Measurements from ENCODE around the gene PDE1A. TPM values are rescaled to one million over a fixed set of nuclear protein-coding genes. Genes with fewer than 3 reads are reported as not detected.
A peak's percentile ranks its signal among the peaks of the same experiment; 100 is the strongest.

Gene PDE1A
- total RNA-seq, 1 donor from 2014 or later, result 6.2 TPM

GRCh38 chr2:182193291-182193690, 233.5 kb downstream of the PDE1A start:
- no peak for DNase-seq

GRCh38 chr2:182191061-182191460, 235.8 kb downstream of the PDE1A start:
- DNase-seq, result no peak

- no peak for DNase-seq
Measured at GRCh38 chr2:182187130-182187529, 239.7 kb downstream of the PDE1A start.

DNA sequence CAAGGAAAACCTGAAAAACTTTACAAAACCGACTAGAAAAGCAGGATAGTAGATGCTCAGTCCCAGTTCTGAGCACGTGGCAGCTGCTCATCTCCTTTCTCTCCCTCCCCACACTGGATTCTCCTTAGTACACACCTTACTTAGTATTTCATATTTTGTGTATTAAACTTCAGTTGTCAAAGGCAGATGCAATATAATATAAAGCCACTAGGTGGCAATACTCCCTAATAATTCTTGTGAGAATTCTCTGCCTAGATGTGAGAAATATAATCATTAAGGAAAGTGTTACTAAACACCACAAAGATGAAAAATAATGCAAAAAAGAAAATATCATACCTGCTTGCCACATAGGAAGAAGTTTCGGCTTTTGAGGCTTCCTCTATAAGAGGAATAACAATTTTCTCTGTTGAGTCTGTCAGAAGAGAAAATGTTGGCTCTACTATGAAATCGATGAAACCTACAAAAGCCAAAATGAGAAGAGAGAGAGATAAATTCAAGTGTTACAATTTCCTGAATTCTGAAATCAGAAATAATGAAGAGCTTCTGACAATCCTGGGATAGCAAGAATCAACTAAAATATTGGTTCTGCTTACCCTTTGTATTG, 240.6 kb downstream of the PDE1A start:
- peak; percentile 79 for DNase-seq

DNA sequence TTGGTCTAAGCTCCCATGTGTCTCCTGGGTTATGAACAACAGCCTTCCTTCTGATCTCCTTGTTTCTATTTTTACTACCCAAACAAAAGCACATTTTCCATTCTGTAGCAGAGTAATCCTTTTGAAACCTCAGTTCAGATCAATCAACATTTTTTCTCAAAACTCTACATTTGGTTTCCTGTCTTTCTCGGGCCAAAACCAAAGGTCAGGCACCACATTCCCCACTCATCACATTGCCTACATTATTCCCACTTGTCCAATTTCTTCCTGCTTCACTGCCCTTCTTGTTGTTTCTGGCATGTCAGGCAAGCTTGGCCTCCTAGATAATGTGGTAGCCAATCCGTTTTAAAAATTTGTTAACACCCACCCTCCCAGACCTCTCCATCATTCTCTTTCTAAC, 244.4 kb downstream of the PDE1A start:
- DNase-seq, result no peak

DNA sequence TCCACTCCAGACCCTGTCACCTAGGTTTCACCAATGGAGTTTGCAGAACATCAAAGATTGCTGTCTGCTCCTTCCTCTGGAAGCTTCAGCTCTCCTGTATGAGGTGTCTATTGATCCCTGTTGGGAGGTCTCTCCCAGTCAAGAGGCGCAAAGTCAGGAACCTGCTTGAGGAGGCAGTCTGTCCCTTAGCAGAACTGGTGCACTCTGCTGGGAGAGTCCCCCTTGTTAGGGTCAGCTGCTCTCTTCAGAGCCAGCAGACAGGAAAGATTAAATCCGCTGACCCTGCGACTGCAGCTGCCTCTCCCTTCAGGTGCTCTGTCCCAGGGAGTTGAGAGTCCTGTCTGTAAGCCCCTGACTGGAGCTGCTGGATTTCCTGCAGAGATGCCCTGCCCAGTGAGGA, 245.5 kb downstream of the PDE1A start:
- no peak for DNase-seq

DNA sequence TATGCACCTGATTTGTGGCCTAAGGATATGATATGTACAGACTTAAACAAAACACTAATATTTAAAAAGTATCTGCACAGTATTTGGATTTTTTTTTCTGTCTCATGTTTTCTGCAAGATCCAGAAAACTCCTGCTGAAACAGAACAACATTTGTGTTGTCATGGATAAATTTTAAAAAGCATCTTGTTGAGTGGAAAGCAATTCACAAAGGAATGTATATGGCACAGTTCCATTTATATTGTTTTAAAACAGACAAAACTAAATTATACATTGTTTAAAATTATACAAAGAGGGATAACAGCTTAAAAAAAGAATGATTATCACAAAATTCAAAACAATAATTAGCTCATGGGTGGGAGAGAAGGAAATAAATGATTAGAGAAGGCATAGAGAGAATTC, 247.7 kb downstream of the PDE1A start:
- DNase-seq, result peak; percentile 17

DNA sequence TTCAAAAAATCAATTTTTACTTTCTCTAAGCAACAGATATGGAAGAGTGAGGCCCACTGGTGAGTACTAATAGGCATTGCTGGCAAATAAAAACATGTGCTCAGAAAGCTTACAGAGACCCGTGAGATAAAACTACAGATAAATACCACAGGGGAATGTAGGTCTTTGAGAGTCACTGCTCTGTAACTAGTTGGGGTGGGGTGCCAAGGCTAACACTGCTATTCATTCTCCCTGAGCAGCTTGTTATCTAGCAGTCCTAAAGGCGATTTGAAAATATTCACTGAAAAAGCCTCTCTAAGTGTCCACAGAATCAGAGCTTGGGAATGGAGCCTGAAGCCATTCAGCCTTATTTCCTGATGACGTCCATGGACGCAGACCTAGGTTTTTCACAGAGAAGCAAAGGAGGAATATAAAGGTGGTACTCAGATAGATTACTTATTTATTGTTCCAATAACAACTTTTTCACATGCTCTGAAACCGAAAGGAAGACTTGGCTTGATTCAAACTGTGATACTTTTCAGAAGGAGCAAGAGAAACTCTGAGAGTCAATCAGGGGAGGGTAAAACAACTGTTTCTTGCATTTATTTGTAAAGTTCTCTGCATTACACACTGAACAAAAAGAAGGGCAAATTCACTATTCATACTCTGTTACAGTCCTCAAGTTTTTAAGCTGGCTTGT, 252.8 kb downstream of the PDE1A start:
- DNase-seq, result no peak

- no peak for DNase-seq
Measured at GRCh38 chr2:182170341-182170740, 256.5 kb downstream of the PDE1A start.

DNA sequence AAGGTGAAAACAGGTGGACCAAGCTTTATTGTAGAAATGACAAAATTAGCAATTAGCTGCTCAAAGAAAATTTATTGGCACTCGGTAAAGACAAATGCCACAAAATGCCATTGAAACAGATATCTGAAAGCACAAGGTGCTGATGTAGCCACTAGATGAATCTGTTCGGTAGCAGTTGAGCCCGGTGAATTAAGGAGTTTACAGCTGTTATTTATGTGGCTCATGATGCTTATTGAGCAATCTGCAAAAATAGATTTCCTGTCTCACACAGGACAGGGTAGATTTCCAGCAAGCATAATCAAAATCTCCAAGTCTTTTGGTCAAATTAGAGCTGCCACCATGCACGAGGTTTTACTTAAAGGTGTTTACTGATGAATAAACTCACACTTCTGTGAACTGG, 259.0 kb downstream of the PDE1A start:
- DNase-seq, result no peak

DNA sequence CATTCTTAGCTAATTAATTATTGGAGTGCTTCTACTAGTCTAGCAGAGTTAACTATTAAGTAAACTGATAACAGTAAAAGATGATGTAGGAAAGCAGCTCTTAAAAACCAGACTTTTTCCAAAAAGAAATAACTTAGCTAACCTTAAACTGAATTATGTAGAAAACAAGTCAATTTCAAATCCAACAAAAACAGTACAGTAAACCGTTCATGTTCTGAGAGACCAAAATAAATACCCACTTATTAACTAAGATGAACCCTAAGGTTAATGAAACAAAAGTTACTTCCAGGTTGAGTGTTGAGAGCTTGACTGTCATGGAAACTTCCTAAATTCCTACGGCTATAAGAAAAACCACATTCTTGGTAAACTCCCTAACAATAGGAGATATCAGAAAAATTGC, 260.0 kb downstream of the PDE1A start:
- DNase-seq, result no peak

GRCh38 chr2:182166406-182166805, 260.4 kb downstream of the PDE1A start:
- DNase-seq, result no peak

- DNase-seq, result no peak
Measured at GRCh38 chr2:182165202-182165601, 261.6 kb downstream of the PDE1A start.

GRCh38 chr2:182164686-182165085, 262.1 kb downstream of the PDE1A start:
- no peak for DNase-seq

DNA sequence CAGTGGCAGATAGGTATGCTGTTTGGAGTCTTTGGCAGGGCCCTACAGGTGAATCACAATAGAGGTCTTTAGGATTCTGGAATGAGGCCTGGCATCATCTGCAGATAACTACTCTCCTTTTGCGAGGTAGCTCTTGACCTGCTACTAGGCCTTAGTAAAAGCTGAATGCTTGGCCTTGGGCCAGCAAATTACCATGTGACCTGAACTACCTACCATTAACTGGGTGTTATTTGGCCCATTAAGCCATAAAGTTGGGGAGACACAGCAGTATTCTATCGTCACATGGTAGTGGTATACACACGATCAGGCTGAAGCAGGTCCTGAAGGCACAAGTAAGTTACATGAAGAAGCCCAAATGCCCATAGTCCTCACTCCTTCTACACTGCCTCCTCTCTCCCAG, 263.0 kb downstream of the PDE1A start:
- DNase-seq, result no peak

DNA sequence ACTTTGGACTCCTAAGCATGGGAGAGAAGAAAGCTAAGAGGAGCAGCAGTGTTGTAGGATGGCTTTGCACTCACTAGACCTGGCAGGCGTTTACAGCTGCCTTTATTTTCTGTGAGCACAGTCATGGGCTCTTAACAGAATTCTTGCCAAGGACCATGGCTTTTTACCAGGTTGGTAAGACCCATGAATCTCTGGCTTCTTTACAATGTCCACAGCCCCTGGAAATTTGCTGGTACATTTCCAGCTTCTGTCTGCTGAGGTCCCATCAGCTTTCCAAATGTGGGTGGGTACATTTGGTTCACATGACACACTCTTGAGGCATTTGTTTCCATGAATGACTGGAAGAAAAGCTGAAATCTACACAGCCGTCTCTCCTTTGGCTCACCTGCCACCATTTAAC, 278.5 kb downstream of the PDE1A start:
- peak; percentile 36 for DNase-seq

GRCh38 chr2:182144776-182145165, 282.1 kb downstream of the PDE1A start:
- DNase-seq, result peak; percentile 36

- DNase-seq, result no peak
Measured at GRCh38 chr2:182144041-182144775, 282.6 kb downstream of the PDE1A start.

DNA sequence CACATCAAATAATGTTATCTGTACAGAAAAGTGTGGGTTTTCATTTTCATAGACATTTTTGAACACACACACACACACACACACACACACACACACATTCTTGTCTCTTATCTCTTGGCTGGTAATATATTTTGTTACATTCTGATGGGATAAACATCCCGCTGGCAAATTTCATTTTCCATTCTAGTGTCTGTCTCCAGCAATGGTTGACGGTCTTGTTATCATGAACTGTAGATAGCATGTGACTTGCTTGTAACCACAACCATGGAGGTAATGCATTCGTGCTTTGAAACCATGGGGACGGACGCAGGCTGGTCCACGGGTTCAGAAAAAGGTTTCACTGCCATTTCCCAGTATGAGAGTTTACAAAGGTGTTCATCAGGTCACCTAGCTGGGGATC, 284.8 kb downstream of the PDE1A start:
- no peak for DNase-seq

GRCh38 chr2:182134201-182134600, 292.6 kb downstream of the PDE1A start:
- DNase-seq, result no peak

DNA sequence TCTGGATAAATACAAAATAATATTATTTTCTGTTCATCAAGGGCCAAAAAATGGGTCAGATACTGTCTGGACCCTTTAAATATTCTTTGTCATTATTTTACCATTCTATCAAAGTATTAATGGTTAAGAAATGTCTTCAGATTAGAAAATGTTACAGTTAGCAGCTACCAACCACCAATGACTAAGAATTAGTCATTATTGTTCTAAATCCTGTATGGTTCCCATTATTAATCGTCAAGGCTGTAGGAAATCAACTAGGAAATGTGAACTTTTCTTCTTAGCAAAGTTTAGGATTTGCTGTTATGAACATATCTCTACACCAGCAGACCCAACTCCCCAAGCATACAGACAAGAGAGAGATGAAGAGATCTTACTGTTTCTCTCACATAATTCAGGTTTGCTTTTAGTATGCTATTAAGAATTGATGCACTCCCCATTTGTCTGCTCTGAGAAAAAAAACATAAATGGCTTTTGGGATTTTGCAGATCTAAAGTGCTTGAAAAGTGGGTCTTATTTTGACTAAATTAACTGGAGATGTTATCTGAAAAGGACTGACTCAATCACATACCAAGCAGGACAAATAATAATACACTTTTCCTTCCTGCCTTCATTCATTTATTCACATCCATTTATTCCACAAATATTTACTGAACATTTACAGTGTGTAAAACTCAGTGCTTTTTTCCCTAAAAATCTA, 293.5 kb downstream of the PDE1A start:
- no peak for DNase-seq

GRCh38 chr2:182132605-182133004, 294.2 kb downstream of the PDE1A start:
- peak; percentile 9 for DNase-seq

All from tongue (tissue), 2 donors.